Activated effector memory CD4-positive, alpha-beta T cell treated with anti-CD3 and anti-CD28 coated beads, Interleukin-2, amount 50 U/mL, for 16 hours (primary cell): ENCODE data around the gene DPP3.
A peak's percentile ranks its signal among the peaks of the same experiment; 100 is the strongest.
"Not testable (repeated sequence)": the region's sequence is repeated elsewhere in the genome, so short reads cannot be mapped to it uniquely, and the experiment has no call there.

Source experiments
- DNase-seq: peaks from one replicate; pipeline ENCODE4 v3.0.0-alpha.2; 2020

Gene DPP3

GRCh38 chr11:66539170-66539869 lies 59.1 kb downstream of the DPP3 start:
- no peak for DNase-seq

DNA sequence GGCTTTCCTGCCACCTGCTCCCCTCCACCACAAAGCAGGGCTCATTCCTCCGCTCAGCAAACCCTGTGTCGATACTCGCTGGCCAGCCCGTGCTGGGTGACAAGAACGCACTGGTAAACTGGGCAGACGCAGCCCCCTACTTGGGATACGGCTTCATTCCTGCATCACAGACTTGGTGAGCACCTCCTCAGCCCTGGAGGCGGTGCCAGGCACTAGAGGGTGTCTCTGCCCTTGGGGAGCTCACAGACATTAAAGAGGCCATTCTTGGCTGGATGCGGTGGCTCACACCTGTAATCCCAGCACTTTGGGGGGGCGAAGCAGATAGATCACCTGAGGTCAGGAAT lies 59.6 kb downstream of the DPP3 start:
- no peak for DNase-seq

GRCh38 chr11:66540598-66540997 lies 60.4 kb downstream of the DPP3 start:
- not testable (repeated sequence) for DNase-seq

DNA sequence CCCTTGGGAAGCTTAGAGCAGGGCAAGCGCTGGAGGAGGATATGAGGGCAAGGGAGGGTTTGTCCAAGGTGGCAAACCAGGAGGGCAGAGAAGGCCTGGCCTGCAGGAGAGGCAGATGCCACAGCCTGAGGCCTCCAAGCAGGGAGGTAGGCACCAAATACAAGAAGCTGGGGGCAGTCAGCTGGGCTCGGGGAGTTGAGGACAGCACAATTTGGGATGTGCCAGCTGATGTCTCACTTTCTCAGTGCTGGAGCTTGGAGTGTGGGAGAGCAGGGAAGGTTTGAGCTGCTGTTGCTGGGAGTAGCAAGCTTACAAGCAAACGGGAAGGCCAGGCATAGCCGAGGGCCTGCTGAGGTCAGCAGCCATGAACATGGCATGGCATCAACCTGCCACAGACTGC lies 61.7 kb downstream of the DPP3 start:
- DNase-seq, result no peak

DNA sequence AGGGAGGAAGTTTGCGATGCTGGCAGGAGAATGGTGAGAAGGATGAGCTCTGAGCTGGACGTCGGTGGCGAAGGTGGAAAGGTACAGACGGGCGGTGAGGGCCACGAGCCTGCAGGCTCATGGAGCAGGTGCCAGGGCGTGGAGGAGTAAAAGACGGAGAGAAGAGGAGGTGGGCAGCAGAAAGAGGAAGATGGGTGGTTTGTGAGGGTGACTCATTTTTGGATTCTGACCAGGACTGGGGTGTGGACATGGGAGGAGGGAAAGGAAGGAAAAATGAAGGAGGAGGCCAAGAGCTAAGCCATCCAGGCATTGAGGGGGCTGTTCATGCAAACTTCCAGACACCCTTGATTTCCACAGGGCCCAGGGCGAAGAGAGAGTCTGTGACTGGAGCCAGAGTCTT lies 62.1 kb downstream of the DPP3 start:
- DNase-seq, result no peak

GRCh38 chr11:66543263-66544107 lies 63.3 kb downstream of the DPP3 start:
- peak; percentile 82 for DNase-seq

GRCh38 chr11:66544952-66545351 lies 64.7 kb downstream of the DPP3 start:
- DNase-seq, result not testable (repeated sequence)

DNA sequence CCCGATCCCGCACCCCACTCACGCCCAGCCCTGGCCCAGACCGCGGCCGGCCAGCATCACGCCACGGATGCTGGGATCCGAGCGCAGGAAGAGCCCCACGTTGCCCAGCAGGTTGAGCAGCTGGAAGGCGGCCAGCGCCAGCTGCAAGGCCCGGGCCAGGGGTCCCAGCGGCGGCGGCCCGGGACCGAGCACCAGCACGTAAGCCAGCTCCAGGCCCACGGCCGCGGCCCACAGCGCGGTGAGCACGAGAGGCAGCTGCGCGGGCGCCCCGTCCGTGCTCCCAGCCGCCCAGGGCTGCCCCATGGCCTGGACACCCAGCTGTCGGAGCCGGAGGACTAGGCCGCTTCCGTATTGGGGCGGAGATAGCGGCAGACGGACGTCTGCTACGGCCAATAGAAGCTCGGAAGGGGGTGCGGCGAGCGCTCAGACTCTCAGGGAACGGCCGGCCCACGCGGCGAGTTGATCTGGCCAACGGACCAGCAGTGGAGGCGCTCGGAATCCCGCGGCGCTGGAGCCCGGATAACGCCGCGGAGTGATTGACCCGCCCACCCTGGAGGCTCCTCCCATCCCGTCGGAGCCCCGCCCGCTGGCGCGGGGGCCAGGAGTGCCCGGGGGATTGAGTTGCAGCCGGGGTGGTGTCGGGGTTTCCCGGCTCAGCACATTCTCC lies 65.6 kb downstream of the DPP3 start, which contains the start of gene ZDHHC24:
ZDHHC24 (minus strand) TSS at position 348 of the 667 bp plus-strand sequence; CDS start at position 303, 45 bp downstream.
- DNase-seq, result peak; percentile 95

GRCh38 chr11:66546368-66546965 lies 66.2 kb downstream of the DPP3 start, which contains the start of gene ACTN3:
Gene ACTN3, plus strand, starts transcription at chr11:66546903. Its CDS starts 35 bp downstream, at chr11:66546938.
- peak; percentile 67 for DNase-seq

GRCh38 chr11:66546966-66547661 lies 66.9 kb downstream of the DPP3 start:
- no peak for DNase-seq

DNA sequence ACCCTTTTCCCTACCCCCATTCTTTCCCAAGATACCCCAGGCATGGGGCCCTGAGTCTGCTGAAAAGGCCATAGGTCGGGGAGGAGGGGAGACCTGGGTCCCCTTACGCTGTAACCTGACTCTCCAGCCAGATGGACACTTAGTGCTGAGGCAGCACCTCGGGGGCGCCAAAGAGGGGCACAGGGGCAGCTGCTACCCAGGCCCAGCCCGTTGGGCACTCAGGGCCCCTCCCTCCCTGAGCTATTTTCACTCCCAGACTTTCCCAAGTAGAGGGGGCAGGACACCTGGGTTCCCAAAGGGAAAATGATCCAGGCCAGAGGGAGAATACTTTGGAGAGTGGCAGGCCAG lies 67.4 kb downstream of the DPP3 start:
- no peak for DNase-seq

GRCh38 chr11:66548041-66548440 lies 67.8 kb downstream of the DPP3 start:
- DNase-seq, result no peak

DNA sequence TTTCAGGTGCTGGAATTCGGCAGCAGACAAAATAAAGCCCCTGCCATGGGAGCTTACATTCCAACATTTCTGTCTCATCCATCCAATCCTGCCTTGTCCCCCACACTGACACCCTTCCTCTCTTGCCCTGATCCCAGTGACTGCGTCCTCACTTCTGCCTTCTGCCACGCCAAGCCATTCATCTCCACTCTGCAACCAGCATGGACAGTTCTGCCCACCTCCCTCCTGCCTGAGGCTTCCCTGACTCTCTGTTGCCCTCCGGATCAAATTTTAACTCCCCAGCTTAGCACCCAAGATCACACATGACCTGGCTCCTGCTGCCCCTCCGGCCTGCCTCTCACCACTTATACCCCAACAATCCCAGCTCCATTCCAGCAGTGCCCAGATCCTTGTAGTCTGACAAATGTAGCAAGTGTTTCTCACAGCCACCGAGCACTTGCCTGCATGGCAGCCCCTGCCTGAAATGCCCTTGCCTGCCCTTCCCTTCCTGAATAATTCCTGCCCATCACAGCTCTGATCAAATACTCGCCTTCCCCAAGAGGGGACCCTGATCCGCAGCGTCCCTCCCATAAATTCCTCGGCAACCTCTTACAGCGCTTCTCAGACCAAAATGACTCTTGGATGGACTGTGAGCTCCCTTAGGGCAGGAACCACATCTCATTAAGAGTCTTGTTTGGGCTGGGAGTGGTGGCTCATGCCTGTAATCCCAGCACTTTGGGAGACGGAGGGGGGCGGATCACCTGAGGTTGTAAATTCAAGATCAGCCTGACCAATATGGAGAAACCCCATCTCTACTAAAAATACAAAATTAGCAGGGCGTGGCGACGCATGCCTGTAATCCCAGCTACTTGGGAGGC lies 68.8 kb downstream of the DPP3 start:
- DNase-seq, result no peak

- no peak for DNase-seq
These were observed 69.5 kb downstream of the DPP3 start for GRCh38 chr11:66549696-66550095.

- no peak for DNase-seq
These were observed 70.7 kb downstream of the DPP3 start for GRCh38 chr11:66550887-66551286.

DNA sequence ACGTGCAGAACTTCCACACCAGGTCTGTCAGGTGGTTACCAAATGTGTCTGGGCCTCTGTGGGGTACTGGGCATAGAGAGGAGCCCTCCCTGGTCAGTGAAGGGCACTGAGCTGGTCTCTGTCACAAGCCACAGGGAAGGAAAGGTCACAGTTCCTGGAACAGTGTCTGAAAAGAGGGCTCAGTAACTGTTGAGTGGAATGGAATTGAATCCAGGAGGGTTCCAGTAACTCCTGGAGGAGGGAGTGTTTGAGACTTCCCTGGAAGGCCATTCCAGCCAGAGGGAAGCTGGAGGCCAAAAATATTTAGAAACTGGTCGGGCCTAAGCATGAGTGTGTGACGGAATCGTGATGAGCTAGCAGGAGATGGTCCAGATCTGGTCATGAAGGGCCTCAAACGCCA lies 74.4 kb downstream of the DPP3 start:
- no peak for DNase-seq

- no peak for DNase-seq
These were observed 75.2 kb downstream of the DPP3 start for GRCh38 chr11:66555416-66555815.

DNA sequence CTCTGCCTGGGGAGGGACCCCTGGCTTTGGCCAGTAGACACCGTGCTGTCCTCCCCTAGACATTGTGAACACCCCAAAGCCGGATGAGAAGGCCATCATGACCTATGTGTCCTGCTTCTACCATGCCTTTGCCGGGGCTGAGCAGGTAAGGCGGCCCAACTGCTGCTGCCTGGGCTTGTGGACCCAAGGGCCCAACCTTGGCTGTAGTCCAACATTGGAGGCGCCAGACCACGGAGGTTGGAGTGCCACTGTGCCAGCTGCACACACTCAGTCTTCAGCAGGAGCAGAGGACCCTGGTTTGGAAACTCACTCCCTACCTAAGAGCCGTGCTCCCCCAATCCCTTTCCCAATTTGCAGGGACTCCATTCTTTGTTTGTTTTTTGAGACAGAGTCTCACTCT lies 75.9 kb downstream of the DPP3 start:
- DNase-seq, result no peak

DNA sequence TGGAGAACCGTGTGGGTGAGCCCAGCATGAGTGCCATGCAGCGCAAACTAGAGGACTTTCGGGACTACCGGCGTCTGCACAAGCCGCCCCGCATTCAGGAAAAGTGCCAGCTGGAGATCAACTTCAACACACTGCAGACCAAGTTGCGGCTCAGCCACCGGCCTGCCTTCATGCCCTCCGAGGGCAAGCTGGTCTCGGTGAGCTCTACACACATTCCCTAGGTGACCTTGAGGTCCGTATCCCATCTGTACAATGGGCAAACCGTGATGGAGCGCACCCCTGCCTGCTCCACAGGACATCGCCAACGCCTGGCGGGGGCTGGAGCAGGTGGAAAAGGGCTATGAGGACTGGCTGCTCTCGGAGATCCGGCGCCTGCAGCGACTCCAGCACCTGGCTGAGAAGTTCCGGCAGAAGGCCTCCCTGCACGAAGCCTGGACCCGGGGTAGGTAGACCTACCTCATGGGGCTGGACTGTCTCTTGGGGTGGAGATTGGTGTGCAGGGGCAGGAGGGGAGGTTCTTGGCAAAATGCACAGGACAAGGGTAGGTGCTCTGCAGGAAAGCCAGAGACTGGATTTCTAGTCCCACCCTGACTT lies 77.6 kb downstream of the DPP3 start:
- no peak for DNase-seq
